Mucosa of stomach (tissue), 1 donor: Measurements from ENCODE around the gene NOM1.

Experiments used
- H3K27me3 ChIP-seq: one replicate; pipeline ENCODE4 v1.7.0; 2013; ENCODE audit warnings: mild to moderate bottlenecking, low read length; ENCODE audit not compliant: control insufficient read depth, insufficient read depth
- H3K36me3 ChIP-seq: one replicate; pipeline ENCODE4 v1.7.0; 2013; ENCODE audit warnings: low read length; ENCODE audit not compliant: control insufficient read depth, insufficient read depth
- H3K4me1 ChIP-seq: one replicate; pipeline ENCODE4 v1.7.0; 2013; ENCODE audit warnings: mild to moderate bottlenecking, low read length; ENCODE audit not compliant: control insufficient read depth, insufficient read depth
- H3K4me3 ChIP-seq: one replicate; pipeline ENCODE4 v1.7.0; 2013; ENCODE audit warnings: low read length
- H3K9ac ChIP-seq: one replicate; pipeline ENCODE4 v1.7.0; 2013; ENCODE audit warnings: mild to moderate bottlenecking, low read length, moderate library complexity
- H3K9me3 ChIP-seq: one replicate; pipeline ENCODE4 v1.7.0; 2013; ENCODE audit warnings: mild to moderate bottlenecking, low read length, moderate library complexity; ENCODE audit not compliant: control insufficient read depth
- donor health status: Pancreatic carcinoma.

Gene NOM1

GRCh38 chr7:157004521-157005455, 55.3 kb downstream of the NOM1 start:
- Histone ChIP-seq H3K27me3 (peaks cover 62% of the 10 kb centered on the region), H3K36me3 (no peaks in the 10 kb centered on the region), H3K9ac (no peak overlapping the region), H3K9me3 (no peaks in the 10 kb centered on the region), H3K4me3 (no peak overlapping the region), H3K4me1 (peaks cover 5% of the 10 kb centered on the region)

GRCh38 chr7:157005456-157006204, 56.1 kb downstream of the NOM1 start:
- Histone ChIP-seq H3K9me3 (no peaks in the 10 kb centered on the region), H3K4me3 (no peak overlapping the region), H3K4me1 (peaks cover 5% of the 10 kb centered on the region), H3K27me3 (peaks cover 57% of the 10 kb centered on the region), H3K36me3 (no peaks in the 10 kb centered on the region), H3K9ac (no peak overlapping the region)

- peaks cover 9% of the 10 kb centered on the region for H3K4me1 ChIP-seq
- no peaks in the 10 kb centered on the region for H3K36me3 ChIP-seq
- H3K9me3 ChIP-seq = no peaks in the 10 kb centered on the region
- no peak overlapping the region for H3K4me3 ChIP-seq
- peaks cover 56% of the 10 kb centered on the region for H3K27me3 ChIP-seq
- no peak overlapping the region for H3K9ac ChIP-seq
Measured at GRCh38 chr7:157006205-157006747, 56.8 kb downstream of the NOM1 start.

GRCh38 chr7:157006829-157007469, 57.4 kb downstream of the NOM1 start:
- H3K9me3 ChIP-seq = no peaks in the 10 kb centered on the region
- no peaks in the 10 kb centered on the region for H3K36me3 ChIP-seq
- H3K9ac ChIP-seq = no peak overlapping the region
- H3K27me3 ChIP-seq = peaks cover 57% of the 10 kb centered on the region
- peaks cover 15% of the 10 kb centered on the region for H3K4me1 ChIP-seq
- H3K4me3 ChIP-seq = no peak overlapping the region

GRCh38 chr7:157007470-157008066, 58.1 kb downstream of the NOM1 start:
- H3K4me3 ChIP-seq = no peak overlapping the region
- H3K27me3 ChIP-seq = peaks cover 58% of the 10 kb centered on the region
- H3K36me3 ChIP-seq = no peaks in the 10 kb centered on the region
- H3K4me1 ChIP-seq = peaks cover 15% of the 10 kb centered on the region
- no peak overlapping the region for H3K9ac ChIP-seq
- no peaks in the 10 kb centered on the region for H3K9me3 ChIP-seq

- Histone ChIP-seq H3K9me3 (no peaks in the 10 kb centered on the region), H3K9ac (peak overlapping the region; percentile 47), H3K27me3 (peaks cover 61% of the 10 kb centered on the region), H3K36me3 (no peaks in the 10 kb centered on the region), H3K4me3 (peak overlapping the region; percentile 14), H3K4me1 (peaks cover 15% of the 10 kb centered on the region)
Measured at GRCh38 chr7:157008206-157009169, 59.0 kb downstream of the NOM1 start.

- Histone ChIP-seq H3K27me3 (peaks cover 67% of the 10 kb centered on the region), H3K36me3 (no peaks in the 10 kb centered on the region), H3K9me3 (no peaks in the 10 kb centered on the region), H3K4me1 (peaks cover 15% of the 10 kb centered on the region), H3K4me3 (peak overlapping the region; percentile 14), H3K9ac (peak overlapping the region; percentile 47)
Measured at GRCh38 chr7:157009170-157009777, 59.8 kb downstream of the NOM1 start.

- H3K27me3 ChIP-seq = peaks cover 70% of the 10 kb centered on the region
- H3K4me1 ChIP-seq = peaks cover 15% of the 10 kb centered on the region
- H3K9me3 ChIP-seq = no peaks in the 10 kb centered on the region
- H3K9ac ChIP-seq = no peak overlapping the region
- no peak overlapping the region for H3K4me3 ChIP-seq
- no peaks in the 10 kb centered on the region for H3K36me3 ChIP-seq
Measured at GRCh38 chr7:157009778-157010587, 60.5 kb downstream of the NOM1 start.

GRCh38 chr7:157010588-157011332, 61.2 kb downstream of the NOM1 start, which contains the start of gene MNX1:
MNX1 (minus strand) TSS chr7:157010663; CDS start chr7:157010350, 313 bp downstream.
- Histone ChIP-seq H3K36me3 (no peaks in the 10 kb centered on the region), H3K27me3 (peaks cover 77% of the 10 kb centered on the region), H3K4me3 (peak within 1 kb of the TSS; percentile 31), H3K9me3 (no peaks in the 10 kb centered on the region), H3K4me1 (peaks cover 15% of the 10 kb centered on the region), H3K9ac (peak within 1 kb of the TSS; percentile 47)
